ENCODE results near the gene DACH1.

DNA sequence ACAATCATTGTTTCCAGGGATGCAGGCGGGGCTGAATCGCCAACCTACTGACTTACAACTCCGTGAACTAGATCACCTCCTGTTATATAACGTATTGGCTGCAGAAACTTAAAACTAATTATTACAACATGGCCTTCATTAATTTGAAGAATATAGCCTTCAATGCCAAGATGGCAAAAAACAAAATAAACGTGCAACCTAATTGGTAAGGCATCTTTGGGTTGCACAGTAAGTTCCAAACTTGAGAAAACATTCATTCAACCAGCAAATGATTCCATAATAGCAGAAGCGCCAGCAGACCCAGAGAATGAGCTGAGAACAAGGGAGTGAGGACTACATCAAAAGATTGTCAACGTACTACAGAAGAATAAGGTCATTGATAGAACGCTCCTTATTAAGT, 39.8 kb downstream of the DACH1 start:
- TF ChIP-seq, protein P1, sequence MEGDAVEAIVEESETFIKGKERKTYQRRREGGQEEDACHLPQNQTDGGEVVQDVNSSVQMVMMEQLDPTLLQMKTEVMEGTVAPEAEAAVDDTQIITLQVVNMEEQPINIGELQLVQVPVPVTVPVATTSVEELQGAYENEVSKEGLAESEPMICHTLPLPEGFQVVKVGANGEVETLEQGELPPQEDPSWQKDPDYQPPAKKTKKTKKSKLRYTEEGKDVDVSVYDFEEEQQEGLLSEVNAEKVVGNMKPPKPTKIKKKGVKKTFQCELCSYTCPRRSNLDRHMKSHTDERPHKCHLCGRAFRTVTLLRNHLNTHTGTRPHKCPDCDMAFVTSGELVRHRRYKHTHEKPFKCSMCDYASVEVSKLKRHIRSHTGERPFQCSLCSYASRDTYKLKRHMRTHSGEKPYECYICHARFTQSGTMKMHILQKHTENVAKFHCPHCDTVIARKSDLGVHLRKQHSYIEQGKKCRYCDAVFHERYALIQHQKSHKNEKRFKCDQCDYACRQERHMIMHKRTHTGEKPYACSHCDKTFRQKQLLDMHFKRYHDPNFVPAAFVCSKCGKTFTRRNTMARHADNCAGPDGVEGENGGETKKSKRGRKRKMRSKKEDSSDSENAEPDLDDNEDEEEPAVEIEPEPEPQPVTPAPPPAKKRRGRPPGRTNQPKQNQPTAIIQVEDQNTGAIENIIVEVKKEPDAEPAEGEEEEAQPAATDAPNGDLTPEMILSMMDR (IDR thresholded peaks at IDR 0.05 in 2 of 3, conservative IDR thresholded peaks at IDR 0.05 in 1 of 3; ENCODE audit: borderline replicate concordance in 1 of 3, insufficient read depth in 1 of 3, low read depth in 2 of 3, low read length in 2 of 3) = no peak
- no peak for TF ChIP-seq EGR1 (IDR thresholded peaks at IDR 0.05; ENCODE audit: low read depth)
- TF ChIP-seq EZH2 (IDR thresholded peaks at IDR 0.05) = no peak
- no peak for TF ChIP-seq POLR2A (IDR thresholded peaks at IDR 0.05; ENCODE audit: borderline replicate concordance, extremely low read depth, insufficient read depth, insufficient read length)
- TF ChIP-seq ZNF274 (IDR thresholded peaks at IDR 0.05; ENCODE audit: low read depth, low read length) = no peak
- TF ChIP-seq POLR2AphosphoS5 (IDR thresholded peaks at IDR 0.05; ENCODE audit: low read depth, low read length) = no peak
- no peak for TF ChIP-seq REST (IDR thresholded peaks at IDR 0.05; ENCODE audit: low read depth)
- TF ChIP-seq SIN3A (IDR thresholded peaks at IDR 0.05; ENCODE audit: low read depth) = no peak
- TF ChIP-seq CEBPB (IDR thresholded peaks at IDR 0.05; ENCODE audit: low read depth) = no peak

Data from HCT116 (cell line).